ENCODE measurements around the gene MFGE8.

DNA sequence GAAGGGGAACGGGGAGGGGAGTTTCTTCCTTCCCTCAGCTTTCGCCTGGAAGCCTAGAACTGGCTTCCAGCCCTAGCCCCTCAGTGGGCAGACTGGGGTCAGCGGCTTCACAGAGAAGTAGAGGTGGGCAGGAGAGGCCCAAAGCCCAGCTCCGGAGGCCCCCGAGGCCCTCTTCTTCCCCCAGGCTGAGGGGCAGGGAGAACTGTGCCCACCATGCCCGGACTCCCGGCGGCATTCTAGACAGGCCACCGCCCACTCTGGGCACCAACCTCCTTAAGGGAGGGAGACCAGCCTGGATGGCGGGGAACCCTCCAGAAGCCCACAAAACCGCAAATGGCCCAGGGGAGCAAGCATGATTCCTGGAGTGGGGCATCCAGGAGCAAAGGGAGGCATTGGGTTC is 35.8 kb downstream of the MFGE8 start:
- TF ChIP-seq POLR2AphosphoS5 (IDR thresholded peaks at IDR 0.05) (no peak), EP300 (IDR thresholded peaks at IDR 0.05; ENCODE audit: low read depth) (no peak), POLR2A (IDR thresholded peaks at IDR 0.05) (no peak)
- TF ChIP-seq, protein P1, sequence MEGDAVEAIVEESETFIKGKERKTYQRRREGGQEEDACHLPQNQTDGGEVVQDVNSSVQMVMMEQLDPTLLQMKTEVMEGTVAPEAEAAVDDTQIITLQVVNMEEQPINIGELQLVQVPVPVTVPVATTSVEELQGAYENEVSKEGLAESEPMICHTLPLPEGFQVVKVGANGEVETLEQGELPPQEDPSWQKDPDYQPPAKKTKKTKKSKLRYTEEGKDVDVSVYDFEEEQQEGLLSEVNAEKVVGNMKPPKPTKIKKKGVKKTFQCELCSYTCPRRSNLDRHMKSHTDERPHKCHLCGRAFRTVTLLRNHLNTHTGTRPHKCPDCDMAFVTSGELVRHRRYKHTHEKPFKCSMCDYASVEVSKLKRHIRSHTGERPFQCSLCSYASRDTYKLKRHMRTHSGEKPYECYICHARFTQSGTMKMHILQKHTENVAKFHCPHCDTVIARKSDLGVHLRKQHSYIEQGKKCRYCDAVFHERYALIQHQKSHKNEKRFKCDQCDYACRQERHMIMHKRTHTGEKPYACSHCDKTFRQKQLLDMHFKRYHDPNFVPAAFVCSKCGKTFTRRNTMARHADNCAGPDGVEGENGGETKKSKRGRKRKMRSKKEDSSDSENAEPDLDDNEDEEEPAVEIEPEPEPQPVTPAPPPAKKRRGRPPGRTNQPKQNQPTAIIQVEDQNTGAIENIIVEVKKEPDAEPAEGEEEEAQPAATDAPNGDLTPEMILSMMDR (IDR thresholded peaks at IDR 0.05): no peak

Measured in transverse colon (tissue), 4 donors.